ENCODE results near the gene FARSB.

Gene FARSB

DNA sequence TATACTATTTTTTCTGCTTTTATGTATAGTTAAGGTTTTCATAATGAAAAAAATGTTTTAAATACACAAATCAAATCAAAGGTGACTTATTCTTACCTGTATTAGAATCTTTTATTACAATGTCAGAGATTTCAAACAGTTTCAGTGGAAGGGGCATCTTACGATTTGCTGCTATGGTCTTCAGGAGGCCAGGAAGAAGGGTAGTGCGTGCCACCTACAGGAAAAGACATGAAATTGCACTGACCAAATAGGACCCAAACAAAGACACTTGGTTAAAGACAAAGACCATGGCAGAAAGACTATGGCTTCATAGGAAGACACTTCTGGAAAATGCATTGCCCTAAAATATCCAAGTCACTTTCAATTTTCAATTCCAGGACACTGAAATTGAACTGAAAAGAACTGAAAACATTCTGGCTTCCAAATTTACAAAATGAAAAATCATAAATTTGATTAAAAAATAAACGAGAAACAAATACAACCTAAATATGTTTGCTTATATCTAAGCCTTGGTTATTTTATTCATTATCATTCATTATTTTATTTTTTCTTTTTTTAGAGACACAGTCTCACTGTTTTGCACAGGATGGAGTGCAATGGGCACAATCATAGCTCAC, 42.1 kb downstream of the FARSB start:
- DNase-seq (ENCODE audit: extremely low spot score), result peak; percentile 65

DNA sequence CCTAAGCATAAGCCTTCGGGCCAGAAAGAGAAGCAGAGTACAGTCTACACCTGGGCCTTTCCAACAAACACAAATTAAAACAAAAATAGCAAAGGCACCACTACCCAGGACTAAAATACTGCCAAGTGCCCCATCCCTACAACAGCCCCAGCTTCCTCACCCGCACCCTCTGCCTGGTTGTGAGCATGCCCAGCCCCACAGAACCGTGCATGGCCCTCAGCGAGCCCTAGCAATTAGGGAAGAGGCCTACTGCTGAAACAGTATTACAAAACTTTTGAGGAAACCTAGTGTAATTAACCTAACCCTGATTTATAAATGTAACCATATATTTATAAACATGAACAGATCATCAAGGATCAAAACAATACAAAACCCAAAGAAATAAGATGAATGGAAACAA, 44.2 kb downstream of the FARSB start:
- ChIA-PET CTCF (interaction anchor here (1.0 to 7.3 kb wide), 6 partner anchors 11 to 556 kb away, joined by 3 to 74 read pairs (median 4); a partner anchor contains a TSS), POLR2A (no interaction called here)
- no peak for DNase-seq (ENCODE audit: extremely low spot score)
- TF ChIP-seq, protein P1, sequence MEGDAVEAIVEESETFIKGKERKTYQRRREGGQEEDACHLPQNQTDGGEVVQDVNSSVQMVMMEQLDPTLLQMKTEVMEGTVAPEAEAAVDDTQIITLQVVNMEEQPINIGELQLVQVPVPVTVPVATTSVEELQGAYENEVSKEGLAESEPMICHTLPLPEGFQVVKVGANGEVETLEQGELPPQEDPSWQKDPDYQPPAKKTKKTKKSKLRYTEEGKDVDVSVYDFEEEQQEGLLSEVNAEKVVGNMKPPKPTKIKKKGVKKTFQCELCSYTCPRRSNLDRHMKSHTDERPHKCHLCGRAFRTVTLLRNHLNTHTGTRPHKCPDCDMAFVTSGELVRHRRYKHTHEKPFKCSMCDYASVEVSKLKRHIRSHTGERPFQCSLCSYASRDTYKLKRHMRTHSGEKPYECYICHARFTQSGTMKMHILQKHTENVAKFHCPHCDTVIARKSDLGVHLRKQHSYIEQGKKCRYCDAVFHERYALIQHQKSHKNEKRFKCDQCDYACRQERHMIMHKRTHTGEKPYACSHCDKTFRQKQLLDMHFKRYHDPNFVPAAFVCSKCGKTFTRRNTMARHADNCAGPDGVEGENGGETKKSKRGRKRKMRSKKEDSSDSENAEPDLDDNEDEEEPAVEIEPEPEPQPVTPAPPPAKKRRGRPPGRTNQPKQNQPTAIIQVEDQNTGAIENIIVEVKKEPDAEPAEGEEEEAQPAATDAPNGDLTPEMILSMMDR (IDR thresholded peaks at IDR 0.05; ENCODE audit: control extremely low read depth, extremely low read depth, low read depth, missing control alignments), result no peak

More for the DNA sequence above, 42.1 kb downstream of the FARSB start:
- ChIA-PET CTCF (interaction anchor here (1.0 to 7.3 kb wide), 19 partner anchors 8 to 589 kb away, joined by 3 to 74 read pairs (median 5); a partner anchor contains a TSS), POLR2A (no interaction called here)
- TF ChIP-seq, protein P1 (IDR thresholded peaks at IDR 0.05; ENCODE audit: control extremely low read depth, extremely low read depth, low read depth, missing control alignments), result peak; percentile 73

DNA sequence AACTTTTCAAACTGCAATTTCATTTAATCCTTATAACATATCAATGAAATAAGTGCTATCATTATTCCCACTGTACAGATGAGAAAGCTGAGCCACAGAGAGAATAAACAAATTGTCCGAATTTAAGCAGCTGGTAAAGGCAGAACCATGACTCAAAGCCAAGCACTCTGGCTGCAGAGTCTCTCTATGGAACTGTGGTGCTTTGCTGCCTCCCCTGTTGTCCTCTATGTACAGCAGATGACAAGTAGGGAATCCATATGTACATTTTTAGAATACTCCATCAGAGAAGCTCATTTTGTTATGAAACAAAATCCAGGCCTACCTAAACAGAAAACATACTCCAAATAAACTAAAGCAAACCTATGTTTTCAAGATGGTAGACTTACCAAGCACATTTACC, 45.1 kb downstream of the FARSB start:
- ChIA-PET POLR2A (no interaction called here), CTCF (interaction anchor here (0.7 to 7.3 kb wide), 7 partner anchors 9 to 300 kb away, joined by 3 to 74 read pairs (median 4); a partner anchor contains a TSS)
- TF ChIP-seq, protein P1 (IDR thresholded peaks at IDR 0.05; ENCODE audit: control extremely low read depth, extremely low read depth, low read depth, missing control alignments), result no peak
- DNase-seq (ENCODE audit: extremely low spot score), result no peak

DNA sequence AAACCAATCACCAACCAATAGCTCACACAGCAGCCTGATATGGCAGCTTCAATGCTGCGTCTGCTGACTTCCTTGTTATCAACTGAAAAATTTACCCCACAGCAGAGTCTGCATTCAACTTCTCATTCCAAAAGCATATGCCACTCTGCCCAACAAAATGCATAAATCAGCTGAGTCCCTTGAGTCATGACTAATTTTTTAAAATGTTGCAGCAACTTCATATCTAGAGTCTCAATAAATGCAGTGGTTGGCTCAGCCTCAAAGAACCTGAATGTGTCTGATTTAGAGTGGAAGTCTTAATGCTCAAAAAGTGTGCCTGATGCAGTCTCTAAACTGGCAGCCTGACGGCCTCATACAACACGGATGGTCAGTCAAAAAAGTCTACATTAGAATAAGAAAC, 46.5 kb downstream of the FARSB start:
- no peak for DNase-seq (ENCODE audit: extremely low spot score)
- CTCF ChIA-PET, result interaction anchor here (7.3 kb wide), 1 partner anchor 290 kb away, joined by 74 read pairs; a partner anchor contains a TSS
- POLR2A ChIA-PET, result no interaction called here
- TF ChIP-seq, protein P1 (IDR thresholded peaks at IDR 0.05; ENCODE audit: control extremely low read depth, extremely low read depth, low read depth, missing control alignments), result no peak

DNA sequence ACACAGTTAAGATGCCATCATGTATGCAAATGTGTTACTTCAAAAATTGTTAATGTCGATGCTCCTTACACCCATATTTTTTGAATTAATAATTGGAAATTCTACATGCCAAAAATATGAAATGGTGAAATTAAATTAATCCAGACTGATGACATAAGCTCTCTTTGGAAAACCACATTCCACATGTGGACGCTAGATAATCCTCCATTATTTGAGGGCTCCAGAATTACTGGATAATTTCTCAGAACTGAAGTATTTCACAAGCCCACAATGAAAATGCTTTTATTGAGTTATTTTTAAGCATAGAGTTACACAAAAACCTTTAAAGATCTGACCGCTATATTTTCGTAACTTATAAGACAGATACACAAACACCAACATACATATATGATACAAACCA, 47.8 kb downstream of the FARSB start:
- ChIA-PET CTCF (interaction anchor here (1.2 to 1.4 kb wide), 2 partner anchors 13 to 30 kb away, joined by 3 read pairs; no protein-coding TSS in a partner anchor), POLR2A (no interaction called here)
- DNase-seq (ENCODE audit: extremely low spot score), result no peak
- TF ChIP-seq, protein P1 (IDR thresholded peaks at IDR 0.05; ENCODE audit: control extremely low read depth, extremely low read depth, low read depth, missing control alignments), result no peak

DNA sequence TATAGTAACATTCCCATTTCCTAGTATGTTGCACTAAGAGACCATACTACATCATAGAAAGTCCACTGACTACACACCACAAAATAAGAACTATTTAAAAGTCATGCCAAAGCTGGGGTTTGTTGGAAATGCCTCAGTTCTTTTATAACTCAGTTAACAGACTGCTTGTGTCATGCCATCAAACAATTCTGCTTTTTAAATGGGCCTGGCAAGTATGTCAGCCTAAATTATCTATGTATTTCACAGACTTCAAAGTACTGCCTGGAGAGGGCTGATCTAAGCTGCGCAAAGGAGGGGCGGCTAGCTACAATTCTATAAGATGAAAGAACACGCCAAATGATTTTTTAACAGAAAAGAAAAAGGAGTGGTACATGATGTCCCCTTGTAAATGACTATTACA, 49.6 kb downstream of the FARSB start:
- TF ChIP-seq, protein P1 (IDR thresholded peaks at IDR 0.05; ENCODE audit: control extremely low read depth, extremely low read depth, low read depth, missing control alignments), result no peak
- CTCF ChIA-PET, result interaction anchor here (1.0 to 2.3 kb wide), 4 partner anchors 9 to 289 kb away, joined by 3 to 14 read pairs (median 4); no protein-coding TSS in a partner anchor
- POLR2A ChIA-PET, result no interaction called here
- no peak for DNase-seq (ENCODE audit: extremely low spot score)
